ENCODE data around the gene TMEFF2.
"Not testable (repeated sequence)": the region's sequence is repeated elsewhere in the genome, so short reads cannot be mapped to it uniquely, and the experiment has no call there.

TMEFF2 gene

GRCh38 chr2:192098814-192099491 lies 95.8 kb downstream of the TMEFF2 start:
- Mint-ChIP-seq H3K9me3 (no peaks in the 10 kb centered on the region), H3K27ac (no peak overlapping the region), H3K36me3 (ENCODE audit: insufficient read depth) (no peaks in the 10 kb centered on the region), H3K4me3 (no peak overlapping the region), H3K27me3 (peaks cover 11 to 21% of the 10 kb centered on the region in 2 donors), H3K4me1 (ENCODE audit: low read depth in 2 of 2) (no peaks in the 10 kb centered on the region)
- DNase-seq (no peak), ATAC-seq (replicated peaks) (no peak)

GRCh38 chr2:192091476-192091875 lies 103.3 kb downstream of the TMEFF2 start:
- H3K27ac Mint-ChIP-seq, result no peak overlapping the region
- H3K4me3 Mint-ChIP-seq, result no peak overlapping the region
- DNase-seq, result no peak
- H3K9me3 Mint-ChIP-seq, result no peaks in the 10 kb centered on the region
- H3K4me1 Mint-ChIP-seq (ENCODE audit: low read depth in 2 of 2), result no peaks in the 10 kb centered on the region
- no peak for ATAC-seq (replicated peaks)
- H3K27me3 Mint-ChIP-seq, result peaks cover 0 to 17% of the 10 kb centered on the region in 2 donors
- no peaks in the 10 kb centered on the region for H3K36me3 Mint-ChIP-seq (ENCODE audit: insufficient read depth)

GRCh38 chr2:192090911-192091310 lies 103.8 kb downstream of the TMEFF2 start:
- H3K4me1 Mint-ChIP-seq (ENCODE audit: low read depth in 2 of 2), result no peaks in the 10 kb centered on the region
- no peaks in the 10 kb centered on the region for H3K36me3 Mint-ChIP-seq (ENCODE audit: insufficient read depth)
- no peak for ATAC-seq (replicated peaks)
- H3K4me3 Mint-ChIP-seq, result no peak overlapping the region
- no peaks in the 10 kb centered on the region for H3K9me3 Mint-ChIP-seq
- DNase-seq, result no peak
- H3K27me3 Mint-ChIP-seq, result peaks cover 2 to 17% of the 10 kb centered on the region in 2 donors
- H3K27ac Mint-ChIP-seq, result no peak overlapping the region

- no peaks in the 10 kb centered on the region for H3K9me3 Mint-ChIP-seq
- no peak overlapping the region for H3K4me3 Mint-ChIP-seq
- no peak for ATAC-seq (replicated peaks)
- H3K36me3 Mint-ChIP-seq (ENCODE audit: insufficient read depth), result no peaks in the 10 kb centered on the region
- H3K27ac Mint-ChIP-seq, result no peak overlapping the region
- H3K27me3 Mint-ChIP-seq, result peaks cover 14 to 23% of the 10 kb centered on the region in 2 donors
- H3K4me1 Mint-ChIP-seq (ENCODE audit: low read depth in 2 of 2), result no peaks in the 10 kb centered on the region
- no peak for DNase-seq
Measured at GRCh38 chr2:192087398-192087958, 107.3 kb downstream of the TMEFF2 start.

- ATAC-seq (replicated peaks), result no peak
- H3K27ac Mint-ChIP-seq, result no peak overlapping the region
- no peaks in the 10 kb centered on the region for H3K9me3 Mint-ChIP-seq
- no peak for DNase-seq
- no peaks in the 10 kb centered on the region for H3K36me3 Mint-ChIP-seq (ENCODE audit: insufficient read depth)
- H3K4me3 Mint-ChIP-seq, result no peak overlapping the region
- H3K27me3 Mint-ChIP-seq, result peaks cover 6 to 27% of the 10 kb centered on the region in 2 donors
- no peaks in the 10 kb centered on the region for H3K4me1 Mint-ChIP-seq (ENCODE audit: low read depth in 2 of 2)
Measured at GRCh38 chr2:192082121-192082520, 112.6 kb downstream of the TMEFF2 start.

- H3K4me3 Mint-ChIP-seq; H3K27ac Mint-ChIP-seq; ATAC-seq (replicated peaks); DNase-seq; H3K4me1 Mint-ChIP-seq (ENCODE audit: low read depth in 2 of 2); H3K36me3 Mint-ChIP-seq (ENCODE audit: insufficient read depth); H3K9me3 Mint-ChIP-seq: not testable (repeated sequence)
- H3K27me3 Mint-ChIP-seq, result peaks cover 6 to 17% of the 10 kb centered on the region in 2 donors
Measured at GRCh38 chr2:192080096-192080495, 114.6 kb downstream of the TMEFF2 start.

- no peak for DNase-seq
- Mint-ChIP-seq H3K4me1 (ENCODE audit: low read depth in 2 of 2) (peaks cover 12 to 15% of the 10 kb centered on the region in 2 donors), H3K27ac (no peak overlapping the region), H3K27me3 (no peaks in the 10 kb centered on the region), H3K4me3 (no peak overlapping the region), H3K9me3 (no peaks in the 10 kb centered on the region), H3K36me3 (ENCODE audit: insufficient read depth) (no peaks in the 10 kb centered on the region)
- ATAC-seq (replicated peaks), result no peak
Measured at GRCh38 chr2:192073878-192074277, 120.9 kb downstream of the TMEFF2 start.

GRCh38 chr2:192072778-192073177 lies 122.0 kb downstream of the TMEFF2 start:
- Mint-ChIP-seq H3K4me3 (peak overlapping the region; percentile 7 to 47), H3K27ac (peak overlapping the region; percentile 2 to 57), H3K36me3 (ENCODE audit: insufficient read depth) (no peaks in the 10 kb centered on the region), H3K27me3 (no peaks in the 10 kb centered on the region), H3K9me3 (no peaks in the 10 kb centered on the region), H3K4me1 (ENCODE audit: low read depth in 2 of 2) (peaks cover 12 to 15% of the 10 kb centered on the region in 2 donors)
- DNase-seq (no peak), ATAC-seq (replicated peaks) (no peak)

- Mint-ChIP-seq H3K9me3 (no peaks in the 10 kb centered on the region), H3K36me3 (ENCODE audit: insufficient read depth) (no peaks in the 10 kb centered on the region), H3K27me3 (peaks cover under 1 to 2% of the 10 kb centered on the region in 2 donors), H3K4me1 (ENCODE audit: low read depth in 2 of 2) (peaks cover 12 to 15% of the 10 kb centered on the region in 2 donors), H3K27ac (peak overlapping the region; percentile 2 to 57), H3K4me3 (peak overlapping the region; percentile 7 to 47)
- ATAC-seq (replicated peaks) (peak; percentile 86), DNase-seq (no peak)
Measured at GRCh38 chr2:192072261-192072660, 122.5 kb downstream of the TMEFF2 start.

- peaks cover 10 to 12% of the 10 kb centered on the region in 2 donors for H3K4me1 Mint-ChIP-seq (ENCODE audit: low read depth in 2 of 2)
- H3K27me3 Mint-ChIP-seq, result peaks cover 9 to 14% of the 10 kb centered on the region in 2 donors
- H3K9me3 Mint-ChIP-seq, result no peaks in the 10 kb centered on the region
- no peak for ATAC-seq (replicated peaks)
- H3K4me3 Mint-ChIP-seq, result no peak overlapping the region
- DNase-seq, result no peak
- H3K27ac Mint-ChIP-seq, result no peak overlapping the region
- no peaks in the 10 kb centered on the region for H3K36me3 Mint-ChIP-seq (ENCODE audit: insufficient read depth)
Measured at GRCh38 chr2:192070099-192070498, 124.6 kb downstream of the TMEFF2 start.

GRCh38 chr2:192069417-192069816 lies 125.3 kb downstream of the TMEFF2 start:
- Mint-ChIP-seq H3K9me3 (no peaks in the 10 kb centered on the region), H3K27me3 (peaks cover 12 to 21% of the 10 kb centered on the region in 2 donors), H3K4me1 (ENCODE audit: low read depth in 2 of 2) (peaks cover 10 to 12% of the 10 kb centered on the region in 2 donors), H3K27ac (no peak overlapping the region), H3K4me3 (no peak overlapping the region), H3K36me3 (ENCODE audit: insufficient read depth) (no peaks in the 10 kb centered on the region)
- DNase-seq, result no peak
- ATAC-seq (replicated peaks), result no peak

- ATAC-seq (replicated peaks) (no peak), DNase-seq (no peak)
- H3K27ac Mint-ChIP-seq, result no peak overlapping the region
- H3K4me3 Mint-ChIP-seq, result no peak overlapping the region
- no peaks in the 10 kb centered on the region for H3K36me3 Mint-ChIP-seq (ENCODE audit: insufficient read depth)
- peaks cover 10 to 12% of the 10 kb centered on the region in 2 donors for H3K4me1 Mint-ChIP-seq (ENCODE audit: low read depth in 2 of 2)
- H3K9me3 Mint-ChIP-seq, result no peaks in the 10 kb centered on the region
- H3K27me3 Mint-ChIP-seq, result peaks cover 13 to 25% of the 10 kb centered on the region in 2 donors
Measured at GRCh38 chr2:192068966-192069365, 125.8 kb downstream of the TMEFF2 start.

GRCh38 chr2:192067631-192068030 lies 127.1 kb downstream of the TMEFF2 start:
- Mint-ChIP-seq H3K4me3 (no peak overlapping the region), H3K9me3 (no peaks in the 10 kb centered on the region), H3K4me1 (ENCODE audit: low read depth in 2 of 2) (peaks cover 5 to 6% of the 10 kb centered on the region in 2 donors), H3K27me3 (peaks cover 17 to 30% of the 10 kb centered on the region in 2 donors), H3K36me3 (ENCODE audit: insufficient read depth) (no peaks in the 10 kb centered on the region), H3K27ac (no peak overlapping the region)
- ATAC-seq (replicated peaks) (no peak), DNase-seq (no peak)

GRCh38 chr2:192064459-192064858 lies 130.3 kb downstream of the TMEFF2 start:
- Mint-ChIP-seq H3K9me3 (no peaks in the 10 kb centered on the region), H3K36me3 (ENCODE audit: insufficient read depth) (no peaks in the 10 kb centered on the region), H3K27ac (no peak overlapping the region), H3K4me1 (ENCODE audit: low read depth in 2 of 2) (no peaks in the 10 kb centered on the region), H3K27me3 (peaks cover 17 to 37% of the 10 kb centered on the region in 2 donors), H3K4me3 (no peak overlapping the region)
- no peak for ATAC-seq (replicated peaks)
- DNase-seq, result no peak

Measured in effector memory CD8-positive, alpha-beta T cell (primary cell).